ENCODE data around the gene HNRNPR. TPM values are rescaled to one million over a fixed set of nuclear protein-coding genes. Genes with fewer than 3 reads are reported as not detected.

The HNRNPR gene
- total RNA-seq, 1 experiment from 2014 or later, result 194 TPM

- Histone ChIP-seq H3K9me3 (ENCODE audit: control insufficient read depth in 1 of 2, insufficient read depth in 1 of 2, low read depth in 1 of 2, low read length in 2 of 2) (no peaks in the 10 kb centered on the region), H3K79me2 (ENCODE audit: insufficient read depth, low read length) (no peaks in the 10 kb centered on the region), H3K4me3 (replicated peaks in 1 of 2; ENCODE audit: low read depth in 1 of 2, low read length in 2 of 2) (no peak overlapping the region), H3K36me3 (ENCODE audit: control insufficient read depth in 1 of 2, insufficient read depth in 2 of 2, low read length in 2 of 2) (peaks cover 28 to 35% of the 10 kb centered on the region in 2 experiments), H3K4me1 (ENCODE audit: control insufficient read depth in 1 of 2, insufficient read depth in 2 of 2, low read length in 2 of 2) (peaks cover 11 to 23% of the 10 kb centered on the region in 2 experiments; a peak in 3 of 4 replicates), H2AFZ (ENCODE audit: low read depth, low read length, poor library complexity, severe bottlenecking) (no peak overlapping the region), H3K9ac (ENCODE audit: low read length) (no peak overlapping the region), H4K20me1 (ENCODE audit: insufficient read depth) (0 out of 2 replicates have a peak, but pooled peaks cover 4% of the 10 kb centered on the region), H3K4me2 (ENCODE audit: low read length) (peak overlapping the region; percentile 17; the same call in 1 of the 2 replicates), H3K27ac (ENCODE audit: low read depth, low read length) (no peak overlapping the region; the same call in 1 of the 2 replicates), H3K9me2 (ENCODE audit: insufficient read depth) (no peaks in the 10 kb centered on the region), H3K27me3 (ENCODE audit: insufficient read depth, low read length) (no peaks in the 10 kb centered on the region)
- TF ChIP-seq CBX3 (IDR thresholded peaks at IDR 0.05; ENCODE audit: low read depth) (no peak), FOSL1 (IDR thresholded peaks at IDR 0.05; ENCODE audit: low read depth) (0 out of 2 replicates have a peak, but pooled peaks have one; percentile 10)
- BruUV-seq (replicated peaks), result no TSS peak
- intact Hi-C loops (cut with micrococcal nuclease), result no loop called here
- ChIA-PET CTCF (no interaction called here), RAD21 (ENCODE audit: low non-redundant PET in 1 of 2, low total read pairs in 2 of 2, uncharacterized antibody in 2 of 2, unreplicated experiment in 2 of 2) (no interaction called here), POLR2A (no interaction called here)
- no peak for DNase-seq (ENCODE audit: low read depth, low spot score)
- ATAC-seq, result no peak
Observed at GRCh38 chr1:23282957-23283356, 61.1 kb downstream of the HNRNPR start.

DNA sequence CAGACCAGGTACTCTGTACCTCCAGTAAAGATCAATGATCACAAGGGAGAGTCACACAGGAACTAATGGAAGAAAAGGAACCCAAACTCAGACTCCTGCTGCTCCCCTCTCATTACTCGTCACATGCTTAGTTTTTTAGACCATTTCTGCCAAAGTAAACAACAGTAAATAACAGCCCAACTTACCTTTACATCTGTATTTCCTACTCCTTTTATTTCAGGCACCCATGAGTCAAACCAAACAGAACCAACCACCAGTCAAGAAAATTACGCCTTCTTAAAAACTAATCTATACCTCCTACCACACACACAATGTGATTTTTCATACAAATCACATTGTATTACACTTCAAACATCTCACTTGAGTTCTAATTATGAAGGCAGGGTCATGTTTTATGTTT is 65.4 kb downstream of the HNRNPR start:
- Histone ChIP-seq H3K4me2 (ENCODE audit: low read length) (no peak overlapping the region), H3K9me3 (ENCODE audit: control insufficient read depth in 1 of 2, insufficient read depth in 1 of 2, low read depth in 1 of 2, low read length in 2 of 2) (no peaks in the 10 kb centered on the region), H3K36me3 (ENCODE audit: control insufficient read depth in 1 of 2, insufficient read depth in 2 of 2, low read length in 2 of 2) (peaks cover 15 to 23% of the 10 kb centered on the region in 2 experiments), H3K9ac (ENCODE audit: low read length) (no peak overlapping the region), H3K79me2 (ENCODE audit: insufficient read depth, low read length) (no peaks in the 10 kb centered on the region), H3K9me2 (ENCODE audit: insufficient read depth) (no peaks in the 10 kb centered on the region), H4K20me1 (ENCODE audit: insufficient read depth) (0 out of 2 replicates have a peak, but pooled peaks cover 4% of the 10 kb centered on the region), H3K27me3 (ENCODE audit: insufficient read depth, low read length) (no peaks in the 10 kb centered on the region), H3K27ac (ENCODE audit: low read depth, low read length) (no peak overlapping the region), H3K4me1 (ENCODE audit: control insufficient read depth in 1 of 2, insufficient read depth in 2 of 2, low read length in 2 of 2) (peaks cover 31 to 46% of the 10 kb centered on the region in 2 experiments), H3K4me3 (replicated peaks in 1 of 2; ENCODE audit: low read depth in 1 of 2, low read length in 2 of 2) (no peak overlapping the region), H2AFZ (ENCODE audit: low read depth, low read length, poor library complexity, severe bottlenecking) (no peak overlapping the region)
- ChIA-PET CTCF (no interaction called here), RAD21 (ENCODE audit: low non-redundant PET in 1 of 2, low total read pairs in 2 of 2, uncharacterized antibody in 2 of 2, unreplicated experiment in 2 of 2) (no interaction called here), POLR2A (no interaction called here)
- no peak for ATAC-seq
- TF ChIP-seq POLR2A (IDR thresholded peaks at IDR 0.05; ENCODE audit: borderline replicate concordance, extremely low read depth, insufficient read depth, insufficient read length) (no peak), ZNF274 (IDR thresholded peaks at IDR 0.05; ENCODE audit: low read depth, low read length) (no peak)
- TSS peak; percentile 29 for BruUV-seq (replicated peaks)
- DNase-seq (ENCODE audit: low read depth, low spot score), result no peak
- intact Hi-C loops (cut with micrococcal nuclease), result loop anchor here (10.0 kb wide), 1 partner anchor 174 kb away; no protein-coding TSS in a partner anchor
